K562 (cell line): ENCODE measurements around the gene SNX25. TPM values are rescaled to one million over a fixed set of nuclear protein-coding genes. Genes with fewer than 3 reads are reported as not detected.

ENCODE experiments used
- ATAC-seq: fragments of 200-7000 bp; cut with Tn5 transposase; 3 replicates; pipeline ENCODE4 v1.9.1; 2020; ENCODE audit warnings: moderate library complexity
- BruUV-seq: library from RNA; stranded (reverse); fragments of 400-500 nt; replicated peaks from 2 replicates; lab custom pipeline; 2021; lab: Mats Ljungman, UMichigan
- CTCF ChIA-PET: fragments of 300-600 bp; formaldehyde crosslinking; extraction: SDS; loops from one replicate; lab custom pipeline; 2021; ENCODE audit warnings: low intra/inter-chr PET ratio; lab: Yijun Ruan, JAX
- POLR2A ChIA-PET: fragments of 300-600, 350-650 bp; sonication (Branson Sonifier 250); formaldehyde crosslinking; extraction: SDS; loops from one replicate; lab custom pipeline; 2021; ENCODE audit warnings: antibody characterized with exemption, inconsistent platforms; lab: Yijun Ruan, JAX
- DNase-seq, 4 experiments: peaks; one replicate each; pipeline versions ENCODE4 v3.0.0 to v3.0.0-alpha.2; 2011 to 2018; ENCODE audit warnings: low spot score in 3 of 4, mixed read lengths in 3 of 4; ENCODE audit errors: extremely low read depth in 1 of 4
- FAIRE-seq: peaks from 2 replicates; lab custom pipeline; 2011; peaks lifted over from hg19 to GRCh38; lab: Jason Lieb, UNC
- H2AFZ ChIP-seq: 2 replicates; pipeline ENCODE4 v1.6.0; 2011; ENCODE audit warnings: low read depth, low read length, control low read depth, inconsistent platforms
- H3K27ac ChIP-seq: fragments of 200-600 bp; 3 replicates; pipeline ENCODE4 v1.8.0; 2011; ENCODE audit warnings: low read depth, mild to moderate bottlenecking, control low read depth, inconsistent platforms, low read length, moderate library complexity, mixed read lengths; ENCODE audit errors: extremely low read depth
- H3K27me3 ChIP-seq, 2 experiments: fragments of 300-600 bp in 1 of 2; 2 replicates in 1 of 2; 3 replicates in 1 of 2; pipeline versions ENCODE4 v1.6.0 to v1.8.0; 2011; ENCODE audit warnings: inconsistent platforms in 2 of 2, low read length in 2 of 2, mild to moderate bottlenecking in 1 of 2, mixed read lengths in 1 of 2, moderate library complexity in 1 of 2; ENCODE audit not compliant: control insufficient read depth in 2 of 2, insufficient read depth in 2 of 2
- H3K36me3 ChIP-seq: fragments of 300-600 bp; 3 replicates; pipeline ENCODE4 v1.8.0; 2011; ENCODE audit warnings: mild to moderate bottlenecking, low read length, inconsistent platforms; ENCODE audit not compliant: control insufficient read depth, insufficient read depth
- H3K4me1 ChIP-seq, 2 experiments: fragments of 200-600 bp in 1 of 2; replicated peaks in 1 of 2; 2 replicates in 1 of 2; 3 replicates in 1 of 2; pipeline versions ENCODE4 v1.5.1 to v1.8.0; 2011; ENCODE audit warnings: inconsistent platforms in 2 of 2, low read length in 2 of 2, mild to moderate bottlenecking in 1 of 2, mixed read lengths in 1 of 2, moderate library complexity in 1 of 2; ENCODE audit not compliant: control insufficient read depth in 2 of 2, insufficient read depth in 2 of 2
- H3K4me2 ChIP-seq: 2 replicates; pipeline ENCODE4 v1.6.1; 2011; ENCODE audit warnings: low read length, control low read depth, inconsistent platforms, mixed read lengths; ENCODE audit not compliant: insufficient read depth
- H3K4me3 ChIP-seq: fragments of 200-600 bp; sonication (generic), shearing (Covaris generic); 2 replicates; pipeline ENCODE4 v1.5.1; 2016; ENCODE audit warnings: control low read depth, inconsistent platforms
- H3K79me2 ChIP-seq: fragments of 200-600 bp; 3 replicates; pipeline ENCODE4 v1.8.0; 2011; ENCODE audit warnings: low read length, inconsistent platforms; ENCODE audit not compliant: control insufficient read depth, insufficient read depth
- H3K9ac ChIP-seq, 2 experiments: 2 replicates each; pipeline versions ENCODE4 v1.6.0 to v1.6.1; 2011; ENCODE audit warnings: low read depth in 2 of 2, low read length in 2 of 2, control low read depth in 1 of 2, inconsistent platforms in 1 of 2, mild to moderate bottlenecking in 1 of 2, mixed read lengths in 1 of 2; ENCODE audit not compliant: insufficient read depth in 1 of 2
- H3K9me1 ChIP-seq: one replicate; pipeline ENCODE4 v1.6.0; 2011; ENCODE audit warnings: inconsistent platforms, mild to moderate bottlenecking, low read length, moderate library complexity; ENCODE audit not compliant: control insufficient read depth, insufficient read depth
- H3K9me3 ChIP-seq: replicated peaks from 2 replicates; pipeline ENCODE4 v1.5.1; 2011; ENCODE audit warnings: low read depth, low read length, inconsistent platforms; ENCODE audit not compliant: control insufficient read depth, insufficient read depth
- H4K20me1 ChIP-seq: replicated peaks from 2 replicates; pipeline ENCODE4 v1.6.1; 2011; ENCODE audit warnings: low read length, inconsistent platforms, mixed read lengths; ENCODE audit not compliant: control insufficient read depth, insufficient read depth
- HDAC6 ChIP-seq: IDR thresholded peaks from 2 replicates; pipeline ENCODE4 v1.6.1; 2012; ENCODE audit warnings: low read depth, mild to moderate bottlenecking, control low read depth, inconsistent platforms, low read length, moderate library complexity
- MECOM ChIP-seq: fragments of 250-450 bp; sonication (Bioruptor Pico); IDR thresholded peaks from 2 replicates; pipeline ENCODE4 v1.8.0; 2022; ENCODE audit warnings: inconsistent platforms
- PKNOX1 ChIP-seq: fragments of 450-650 bp; IDR thresholded peaks from 2 replicates; pipeline ENCODE4 v1.6.1; 2016
- WGBS: fragments of 100-300 bp; shearing (Covaris generic); methylation state at CpG from one replicate; pipeline ENCODE4 v1.1.6; 2016; ENCODE audit warnings: low coverage, mixed read lengths; ENCODE audit not compliant: insufficient coverage; ENCODE audit errors: missing lambda C conversion rate; 5-methylcytosine and 5-hydroxymethylcytosine counted together
- in situ Hi-C: fragments of 300-500 bp; cut with MboI; formaldehyde crosslinking; loops from 4 replicates; pipeline ENCODE4 v1.15.0; 2018; ENCODE audit warnings: inconsistent platforms, mixed read lengths
- intact Hi-C: fragments of 100-400 bp; cut with micrococcal nuclease; formaldehyde crosslinking; loops from 2 replicates; pipeline ENCODE4 v1.14.2; 2022
- polyA plus RNA-seq, 8 experiments: library from polyadenylated mRNA; depleted of rRNA in 4 of 8; stranded (reverse) in 5 of 8; unstranded in 3 of 8; fragments of >200 nt; fragmentation: Nextera tagmentation in 2 of 8; fragmentation: Illumina TruSeq in 1 of 8; extraction: Ambion mirVana in 2 of 8; extraction: Trizol in 1 of 8; gene quantifications; 2 replicates each; pipeline versions ENCODE4 v1.2.1 to v1.2.3, GENCODE V29; 2011 to 2014; ENCODE audit warnings: inconsistent platforms in 1 of 8, missing spikeins in 1 of 8
- total RNA-seq, 7 experiments: library from RNA; depleted of rRNA in 6 of 7; stranded (reverse); fragments of >200 nt in 6 of 7; fragmentation: Illumina TruSeq in 2 of 7; extraction: Trizol in 2 of 7; gene quantifications; 2 replicates each; pipeline versions ENCODE4 v1.2.1 to v1.2.3, GENCODE V29; 2011 to 2021; ENCODE audit warnings: low replicate concordance in 1 of 7

The SNX25 gene
- total and polyA plus RNA-seq, 9 of the 15 experiments (the other 6 are each of a cell fraction or from before 2014, with no cell fraction given) = 2.5 to 23.4 (median 13.3) TPM

- intact Hi-C loops = no loop called here
- BruUV-seq = no TSS peak
Observed at GRCh38 chr4:185343726-185344581, 134.6 kb downstream of the SNX25 start.

More at GRCh38 chr4:185343726-185344581, 134.6 kb downstream of the SNX25 start:
- FAIRE-seq = no peak
- H4K20me1 ChIP-seq = no peaks in the 10 kb centered on the region
- no peak overlapping the region for H3K4me3 ChIP-seq
- POLR2A ChIA-PET = interaction anchor here (0.7 kb wide), 1 partner anchor 35 kb away, joined by 3 read pairs; no protein-coding TSS in a partner anchor
- H3K27ac ChIP-seq = no peak overlapping the region
- no peaks in the 10 kb centered on the region for H3K27me3 ChIP-seq
- no peak; the same call in 1 of the 3 replicates for ATAC-seq
- no peak for DNase-seq
- WGBS = 52% methylated on average over 15 of the region's 15 CpGs
- no peaks in the 10 kb centered on the region for H3K79me2 ChIP-seq
- no peaks in the 10 kb centered on the region for H3K9me1 ChIP-seq
- H2AFZ ChIP-seq = no peak overlapping the region
- in situ Hi-C loops = no loop called here
- H3K9me3 ChIP-seq = no peaks in the 10 kb centered on the region
- CTCF ChIA-PET = no interaction called here
- H3K4me1 ChIP-seq = no peaks in the 10 kb centered on the region; a peak in 1 of 5 replicates
- TF ChIP-seq HDAC6 = no peak
- TF ChIP-seq PKNOX1 = no peak
- peak; percentile 69 for TF ChIP-seq MECOM (CRISPR knock-in tag)
- H3K4me2 ChIP-seq = no peak overlapping the region
- peaks cover 18% of the 10 kb centered on the region for H3K36me3 ChIP-seq
- peak overlapping the region in 1 of 2 experiments; percentile 24; a peak in 1 of 4 replicates for H3K9ac ChIP-seq
